ENCODE results near the gene PLEKHJ1. TPM values are rescaled to one million over a fixed set of nuclear protein-coding genes. Genes with fewer than 3 reads are reported as not detected.

Gene PLEKHJ1
- total and polyA plus RNA-seq, 2 of the 13 experiments (the other 11 are each of a cell fraction or from before 2014, with no cell fraction given) = 70.5 to 130 TPM

GRCh38 chr19:2269244-2270156, 33.4 kb upstream of the PLEKHJ1 start (continued):
- peak; percentile 82 for TF ChIP-seq ZNF607 (CRISPR knock-in tag; IDR thresholded peaks at IDR 0.05; ENCODE audit: borderline replicate concordance)
- TF ChIP-seq RCOR2 (CRISPR knock-in tag; IDR thresholded peaks at IDR 0.05) = no peak
- TF ChIP-seq MAZ (IDR thresholded peaks at IDR 0.05; ENCODE audit: borderline replicate concordance, low read depth, low read length) = peak; percentile 69; the same call in 1 of the 2 replicates
- peak; percentile 82; the same call in 1 of the 2 replicates for TF ChIP-seq MAZ (CRISPR knock-in tag; IDR thresholded peaks at IDR 0.05; ENCODE audit: low read depth)
- no peak for TF ChIP-seq ZNF343 (CRISPR knock-in tag; IDR thresholded peaks at IDR 0.05)
- no peak for TF ChIP-seq REXO4 (CRISPR knock-in tag; IDR thresholded peaks at IDR 0.05; ENCODE audit: borderline replicate concordance)
- TF ChIP-seq SIX1 (CRISPR knock-in tag; IDR thresholded peaks at IDR 0.05; ENCODE audit: borderline replicate concordance) = peak; percentile 42; the same call in 1 of the 2 replicates
- no peak for TF ChIP-seq MLLT10 (CRISPR knock-in tag; IDR thresholded peaks at IDR 0.05)
- no peak; the same call in 1 of the 2 replicates for TF ChIP-seq HCFC1 (IDR thresholded peaks at IDR 0.05; ENCODE audit: low read depth, low read length)
- TF ChIP-seq PAWR (CRISPR knock-in tag; IDR thresholded peaks at IDR 0.05; ENCODE audit: borderline replicate concordance) = no peak
- peak; percentile 72 for TF ChIP-seq ZNF687 (CRISPR knock-in tag; IDR thresholded peaks at IDR 0.05)
- TF ChIP-seq HINFP (CRISPR knock-in tag; IDR thresholded peaks at IDR 0.05; ENCODE audit: low read depth) = peak; percentile 57; the same call in 1 of the 2 replicates
- peak; percentile 33; the same call in 1 of the 2 replicates for TF ChIP-seq FOXA3 (CRISPR knock-in tag; IDR thresholded peaks at IDR 0.05)
- TF ChIP-seq KDM2A (CRISPR knock-in tag; IDR thresholded peaks at IDR 0.05; ENCODE audit: borderline replicate concordance, low read depth) = peak; percentile 76
- TF ChIP-seq MLXIP (CRISPR knock-in tag; IDR thresholded peaks at IDR 0.05; ENCODE audit: borderline replicate concordance) = no peak
- peak; percentile 91; the same call in 1 of the 2 replicates for TF ChIP-seq ZNF232 (CRISPR knock-in tag; IDR thresholded peaks at IDR 0.05; ENCODE audit: borderline replicate concordance)
- no peak for TF ChIP-seq HHEX (CRISPR knock-in tag; IDR thresholded peaks at IDR 0.05)
- 0 out of 2 replicates have a peak, but pooled peaks have one; percentile 57 for TF ChIP-seq ZUFSP (CRISPR knock-in tag; IDR thresholded peaks at IDR 0.05; ENCODE audit: borderline replicate concordance)
